Motor neuron (in vitro differentiated cells): ENCODE data around the gene C1QTNF3. TPM values are rescaled to one million over a fixed set of nuclear protein-coding genes. Genes with fewer than 3 reads are reported as not detected.

ENCODE experiments used
- ATAC-seq, 8 experiments: fragments of 200-7000 bp; cut with Tn5 transposase; replicated peaks in 6 of 8; 2 replicates each; pipeline ENCODE4 v1.8.0; 2021; ENCODE audit warnings: mild to moderate bottlenecking in 8 of 8, moderate library complexity in 8 of 8
- H3K27ac ChIP-seq, 2 donors: fragments of 250-450 bp; sonication (Bioruptor Pico); 2 replicates each; pipeline ENCODE4 v1.9.0; 2021; ENCODE audit warnings: antibody characterized with exemption in 2 of 2, mild to moderate bottlenecking in 2 of 2, moderate library complexity in 1 of 2
- H3K4me1 ChIP-seq, 2 donors: fragments of 250-450 bp; sonication (Bioruptor Pico); replicated peaks in 1 of 2; 2 replicates each; pipeline ENCODE4 v1.6.1; 2021; ENCODE audit warnings: antibody characterized with exemption in 2 of 2, mild to moderate bottlenecking in 2 of 2, moderate library complexity in 1 of 2
- H3K4me3 ChIP-seq, 5 donors: fragments of 250-450 bp; sonication (Bioruptor Pico); 2 replicates each; pipeline ENCODE4 v1.9.0; 2021; ENCODE audit warnings: antibody characterized with exemption in 5 of 5, mild to moderate bottlenecking in 5 of 5, moderate library complexity in 4 of 5
- WGBS, 10 experiments: fragments of 450-650 bp; shearing (Covaris generic); methylation state at CpG; one replicate each; pipeline ENCODE4 v1.0.0; 2022; 5-methylcytosine and 5-hydroxymethylcytosine counted together
- in situ Hi-C, 9 experiments: fragments of 400-800 bp; cut with MboI; loops; one replicate each; pipeline ENCODE4 v1.15.0; 2021; ENCODE audit warnings: low sequenced_read_pairs in 9 of 9, low pct_unique_long_range_greater_than_20kb in 2 of 9; ENCODE audit not compliant: unreplicated experiment in 9 of 9
- total RNA-seq, 8 experiments: library from RNA; unstranded; fragments of 300-600 nt; gene quantifications; 2 replicates each; pipeline versions ENCODE4 v1.2.3 to v1.2.4, GENCODE V29; 2022

The C1QTNF3 gene
- total RNA-seq, 8 experiments from 2014 or later: 0.66 to 19.0 (median 6.8) TPM

GRCh38 chr5:33999978-34000377, 43.0 kb downstream of the C1QTNF3 start:
- ATAC-seq: peak in 3 of 8 experiments; percentile 5 to 61 (median 31)
- in situ Hi-C loops: loop anchor here in 2 of 9 experiments (10.0 to 25.0 kb wide), 2 partner anchors 455 to 462 kb away; no protein-coding TSS in a partner anchor
- 14 to 100% (median 74%) methylated on average over 1 to 4 of the region's 4 CpGs; no CpG with 5 or more reads in 1 of the 10 experiments for WGBS, 10 experiments
- H3K27ac ChIP-seq: no peak overlapping the region
- H3K4me1 ChIP-seq: peaks cover 23 to 37% of the 10 kb centered on the region in 2 donors
- no peak overlapping the region for H3K4me3 ChIP-seq

DNA sequence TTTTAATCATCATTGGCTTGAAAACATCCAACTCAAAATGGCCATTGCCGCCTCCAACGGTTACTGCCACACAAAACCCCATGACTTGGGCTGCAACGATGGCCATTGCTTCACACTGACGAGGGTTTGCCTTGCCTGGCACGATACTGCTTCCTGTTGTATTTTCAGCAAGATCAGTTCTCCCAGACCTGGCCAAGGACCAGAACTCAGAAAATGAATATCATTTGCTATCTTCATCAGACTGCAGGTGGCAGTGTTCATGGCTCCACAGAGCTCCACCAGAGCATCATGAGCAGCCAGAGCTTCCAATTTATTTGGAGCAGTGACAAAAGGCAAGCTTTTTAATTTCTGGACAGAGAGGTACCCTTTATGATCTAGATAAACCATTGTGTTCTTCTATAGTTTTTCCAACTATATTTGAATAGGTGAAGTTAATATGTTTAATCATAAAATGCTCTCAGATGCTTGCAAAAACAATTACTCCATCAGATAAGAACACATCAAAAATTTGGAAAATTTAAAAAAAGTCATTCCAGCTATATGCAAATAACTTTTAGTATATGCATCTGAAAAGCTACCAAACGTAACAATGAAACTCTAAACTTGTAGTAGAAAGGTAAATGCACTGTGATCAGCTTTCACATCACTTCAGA, 45.6 kb downstream of the C1QTNF3 start:
- WGBS, 10 experiments: 20 to 89% (median 79%) methylated on average over 1 to 6 of the region's 6 CpGs
- no peak overlapping the region for H3K4me3 ChIP-seq
- in situ Hi-C loops: loop anchor here in 1 of 9 experiments (25.0 kb wide), 1 partner anchor 465 kb away; no protein-coding TSS in a partner anchor
- ATAC-seq: peak in 4 of 8 experiments; percentile 16 to 73 (median 50)
- no peak overlapping the region for H3K27ac ChIP-seq
- H3K4me1 ChIP-seq: peaks cover 26 to 35% of the 10 kb centered on the region in 2 donors

DNA sequence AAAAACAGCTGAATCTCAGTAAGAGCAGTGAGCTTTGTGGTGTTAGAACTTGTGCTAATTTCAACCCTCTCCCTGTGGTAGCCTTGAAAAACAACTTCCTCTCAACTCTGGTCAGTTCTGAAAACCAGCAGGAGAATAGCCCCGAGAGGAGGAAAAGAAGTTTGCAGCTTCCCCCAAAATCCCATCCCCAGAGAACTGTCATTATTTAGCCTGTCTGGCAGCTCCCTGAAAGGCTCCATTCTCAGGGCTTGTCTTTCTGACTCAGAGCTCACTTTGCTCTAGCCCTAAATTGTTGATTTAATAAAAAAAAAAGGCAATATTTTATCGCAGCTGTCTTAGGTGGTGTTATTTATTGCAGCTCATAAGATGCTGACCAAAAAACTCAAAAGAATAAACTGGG, 47.1 kb downstream of the C1QTNF3 start:
- 15 to 100% (median 49%) methylated on average over 1 to 2 of the region's 2 CpGs; no CpG with 5 or more reads in 3 of the 10 experiments for WGBS, 10 experiments
- ATAC-seq: peak in 4 of 8 experiments; percentile 10 to 52 (median 40)
- in situ Hi-C loops: loop anchor here in 1 of 9 experiments (25.0 kb wide), 1 partner anchor 466 kb away; no protein-coding TSS in a partner anchor

DNA sequence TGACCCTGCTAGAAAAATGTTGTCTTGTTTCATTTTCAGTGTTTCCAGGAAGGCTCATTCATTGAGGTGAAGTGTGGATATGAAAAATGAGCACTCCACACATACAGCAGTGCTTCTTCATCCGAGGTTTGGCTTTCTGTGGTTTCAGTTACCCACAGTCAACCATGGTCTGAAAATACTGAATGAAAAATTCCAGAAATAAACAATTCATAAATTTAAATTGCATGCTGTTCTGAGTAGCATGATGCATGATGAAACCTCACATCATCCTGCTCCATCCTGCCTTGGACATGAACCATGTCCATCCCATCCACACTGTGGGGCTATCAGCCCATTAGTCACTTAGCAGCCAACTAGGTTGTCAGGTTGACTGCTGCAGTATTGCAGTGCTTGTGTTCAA, 48.2 kb downstream of the C1QTNF3 start:
- Histone ChIP-seq H3K4me1 (peaks cover 13 to 23% of the 10 kb centered on the region in 2 donors), H3K27ac (peak overlapping the region in 1 of 2 donors; percentile 37), H3K4me3 (no peak overlapping the region)
- in situ Hi-C loops: loop anchor here in 1 of 9 experiments (25.0 kb wide), 1 partner anchor 467 kb away; no protein-coding TSS in a partner anchor
- WGBS, 10 experiments: 0 to 80% (median 76%) methylated on average over 1 of the region's 1 CpG; no CpG with 5 or more reads in 4 of the 10 experiments
- ATAC-seq: peak; percentile 66 to 99 (median 92)

More for the DNA sequence above, 47.1 kb downstream of the C1QTNF3 start:
- no peak overlapping the region for H3K4me3 ChIP-seq
- H3K4me1 ChIP-seq: peaks cover 17 to 23% of the 10 kb centered on the region in 2 donors
- H3K27ac ChIP-seq: no peak overlapping the region

DNA sequence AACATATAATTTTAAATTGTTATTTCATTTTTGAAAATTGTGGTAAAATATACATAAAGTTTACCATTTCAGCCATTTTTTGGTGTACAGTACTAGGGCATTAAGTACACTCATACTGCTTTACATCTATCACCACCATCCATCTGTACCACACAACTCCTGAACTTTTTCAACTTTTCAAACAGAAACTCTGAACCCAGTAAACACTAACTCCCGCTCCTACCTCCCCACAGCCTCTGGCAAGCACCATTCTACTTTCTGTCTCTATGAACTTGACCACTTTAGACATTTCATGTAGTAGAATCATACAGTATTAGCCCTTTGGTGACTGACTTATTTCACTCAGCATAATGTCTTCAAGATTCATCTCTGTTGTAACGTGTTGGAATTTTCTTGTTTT, 50.1 kb downstream of the C1QTNF3 start:
- ATAC-seq: no peak
- no peak overlapping the region for H3K27ac ChIP-seq
- in situ Hi-C loops: loop anchor here in 1 of 9 experiments (25.0 kb wide), 1 partner anchor 469 kb away; no protein-coding TSS in a partner anchor
- no peak overlapping the region for H3K4me3 ChIP-seq
- H3K4me1 ChIP-seq: peaks cover 11 to 23% of the 10 kb centered on the region in 2 donors
- WGBS, 10 experiments: 56 to 100% (median 88%) methylated on average over 1 to 2 of the region's 2 CpGs

DNA sequence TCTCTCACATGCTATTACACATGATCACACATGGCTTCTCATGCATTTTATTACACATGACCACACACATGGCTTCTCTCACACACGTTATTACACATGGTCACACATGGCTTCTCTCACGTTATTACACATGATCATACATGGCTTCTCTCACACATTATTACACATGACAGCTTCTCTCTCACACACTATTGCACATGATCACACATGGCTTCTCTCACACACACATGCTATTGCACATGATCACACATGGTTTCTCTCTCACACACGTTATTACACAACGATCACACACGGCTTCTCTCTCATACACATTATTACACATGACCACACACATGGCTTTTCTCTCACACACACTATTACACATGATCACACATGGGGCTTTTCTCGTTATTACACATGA, 57.6 kb downstream of the C1QTNF3 start:
- no peak for ATAC-seq
- H3K4me1 ChIP-seq: no peaks in the 10 kb centered on the region
- no peak overlapping the region for H3K4me3 ChIP-seq
- no peak overlapping the region for H3K27ac ChIP-seq
- in situ Hi-C loops: loop anchor here in 1 of 9 experiments (25.0 kb wide), 1 partner anchor 477 kb away; no protein-coding TSS in a partner anchor
- 60 to 100% (median 97%) methylated on average over 1 to 6 of the region's 6 CpGs; no CpG with 5 or more reads in 1 of the 10 experiments for WGBS, 10 experiments

DNA sequence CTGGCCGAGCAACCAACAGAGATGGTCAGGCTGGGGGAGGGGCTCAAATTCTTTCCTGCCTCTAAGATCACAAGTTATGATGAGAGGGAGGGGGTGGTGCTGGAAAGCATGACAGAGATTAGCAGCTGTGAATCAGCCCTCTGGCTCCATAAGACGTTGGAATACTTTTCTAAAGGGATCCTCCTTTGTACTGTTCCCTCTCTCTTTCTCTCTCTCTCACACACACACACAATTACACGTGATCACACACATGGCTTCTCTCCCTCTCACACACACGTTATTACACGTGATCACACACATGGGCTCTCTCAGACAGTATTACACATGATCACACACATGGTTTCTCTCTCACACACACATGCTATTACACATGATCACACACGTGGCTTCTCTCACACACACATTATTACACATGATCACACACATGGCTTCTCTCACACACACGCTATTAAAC, 58.3 kb downstream of the C1QTNF3 start, which contains the start of gene SLC45A2:
Gene SLC45A2 (minus strand): TSS at position 23 of the 454 bp plus-strand sequence. CDS start 110 bp downstream, outside the sequence.
- peak in 3 of 8 experiments; percentile 84 to 97 (median 94) for ATAC-seq
- Histone ChIP-seq H3K4me3 (no peak within 1 kb of the TSS), H3K4me1 (no peaks in the 10 kb centered on the region), H3K27ac (no peak within 1 kb of the TSS)
- 20 to 100% (median 81%) methylated on average over 2 to 5 of the region's 7 CpGs for WGBS, 10 experiments
- in situ Hi-C loops: loop anchor here in 1 of 9 experiments (25.0 kb wide), 1 partner anchor 478 kb away; no protein-coding TSS in a partner anchor

DNA sequence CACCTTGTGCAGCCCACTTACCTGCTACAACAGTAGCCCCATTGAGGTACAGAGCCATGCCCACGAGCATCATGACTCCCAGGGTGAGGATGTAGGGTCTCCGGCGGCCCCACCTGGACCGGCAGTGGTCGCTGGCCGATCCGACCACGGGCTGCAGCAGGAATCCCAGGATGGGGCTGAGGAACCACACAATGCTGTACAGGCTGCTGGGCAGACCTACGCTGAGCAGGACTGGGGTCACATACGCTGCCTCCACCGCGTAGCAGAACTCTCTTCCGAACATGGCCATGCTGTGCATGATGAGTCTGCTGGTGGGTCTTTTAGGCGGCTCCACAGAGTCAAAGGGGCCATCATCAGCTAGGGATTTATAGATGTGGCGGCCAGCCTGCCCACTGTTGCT, 58.8 kb downstream of the C1QTNF3 start:
- ATAC-seq: no peak
- in situ Hi-C loops: loop anchor here in 1 of 9 experiments (25.0 kb wide), 1 partner anchor 478 kb away; no protein-coding TSS in a partner anchor
- Histone ChIP-seq H3K4me3 (no peak overlapping the region), H3K27ac (no peak overlapping the region), H3K4me1 (no peaks in the 10 kb centered on the region)
- 96 to 100% (median 100%) methylated on average over 1 to 8 of the region's 15 CpGs; no CpG with 5 or more reads in 4 of the 10 experiments for WGBS, 10 experiments

- in situ Hi-C loops: loop anchor here in 1 of 9 experiments (25.0 kb wide), 1 partner anchor 481 kb away; no protein-coding TSS in a partner anchor
- Histone ChIP-seq H3K27ac (no peak overlapping the region), H3K4me3 (no peak overlapping the region), H3K4me1 (no peaks in the 10 kb centered on the region)
- 46 to 100% (median 82%) methylated on average over 1 to 8 of the region's 8 CpGs; no CpG with 5 or more reads in 1 of the 10 experiments for WGBS, 10 experiments
- ATAC-seq: peak in 5 of 8 experiments; percentile 30 to 69 (median 40)
Measured at GRCh38 chr5:33981408-33982162, 61.4 kb downstream of the C1QTNF3 start.

DNA sequence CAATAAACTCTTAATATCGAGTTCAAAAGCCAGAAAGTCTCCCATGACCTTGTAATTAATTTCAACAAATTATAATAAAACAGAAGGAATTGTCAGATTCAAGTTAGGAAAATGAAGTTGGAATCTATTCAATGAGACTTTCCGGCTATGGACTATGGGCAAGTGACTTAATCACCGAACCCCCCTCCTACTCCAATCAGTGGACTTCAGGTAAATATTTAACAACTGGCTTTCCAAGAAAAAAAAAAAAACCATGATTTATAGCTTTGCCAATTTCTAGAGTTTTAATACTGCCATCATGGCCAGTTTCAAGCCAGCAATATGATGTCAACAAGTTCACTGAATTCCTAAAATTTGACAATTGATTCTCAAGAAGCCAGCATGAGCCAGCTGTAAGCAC, 63.0 kb downstream of the C1QTNF3 start:
- 56 to 100% (median 86%) methylated on average over 1 to 3 of the region's 3 CpGs; no CpG with 5 or more reads in 2 of the 10 experiments for WGBS, 10 experiments

GRCh38 chr5:33978306-33978705, 64.7 kb downstream of the C1QTNF3 start:
- Histone ChIP-seq H3K4me3 (no peak overlapping the region), H3K4me1 (peaks cover 0 to 3% of the 10 kb centered on the region in 2 donors), H3K27ac (no peak overlapping the region)
- ATAC-seq: no peak
- 33 to 92% (median 60%) methylated on average over 1 of the region's 1 CpG; no CpG with 5 or more reads in 2 of the 10 experiments for WGBS, 10 experiments
- in situ Hi-C loops: loop anchor here in 1 of 9 experiments (25.0 kb wide), 1 partner anchor 484 kb away; no protein-coding TSS in a partner anchor

More for the DNA sequence above, 63.0 kb downstream of the C1QTNF3 start:
- Histone ChIP-seq H3K27ac (no peak overlapping the region), H3K4me1 (peaks cover 0 to 3% of the 10 kb centered on the region in 2 donors), H3K4me3 (no peak overlapping the region)
- in situ Hi-C loops: loop anchor here in 1 of 9 experiments (25.0 kb wide), 1 partner anchor 482 kb away; no protein-coding TSS in a partner anchor
- no peak for ATAC-seq

GRCh38 chr5:33976307-33976706, 66.7 kb downstream of the C1QTNF3 start:
- H3K4me3 ChIP-seq: no peak overlapping the region
- WGBS, 10 experiments: 20 to 100% (median 100%) methylated on average over 1 of the region's 1 CpG; no CpG with 5 or more reads in 5 of the 10 experiments
- peaks cover 0 to 3% of the 10 kb centered on the region in 2 donors for H3K4me1 ChIP-seq
- no peak overlapping the region for H3K27ac ChIP-seq
- peak in 1 of 8 experiments; percentile 58 for ATAC-seq
- in situ Hi-C loops: loop anchor here in 1 of 9 experiments (25.0 kb wide), 1 partner anchor 486 kb away; no protein-coding TSS in a partner anchor
